HEK293T (cell line): Measurements from ENCODE around the gene EML6.
"Not testable (repeated sequence)": the region's sequence is repeated elsewhere in the genome, so short reads cannot be mapped to it uniquely, and the experiment has no call there.

Experiments used
- CTCF ChIA-PET: fragments of 350-600 bp; formaldehyde crosslinking; extraction: SDS; loops from one replicate; lab custom pipeline; 2021; ENCODE audit warnings: antibody characterized with exemption, inconsistent platforms; lab: Yijun Ruan, JAX
- POLR2A ChIA-PET: fragments of 350-600 bp; formaldehyde crosslinking; extraction: SDS; loops from one replicate; lab custom pipeline; 2020; ENCODE audit warnings: antibody characterized with exemption, inconsistent platforms; lab: Yijun Ruan, JAX
- DNase-seq: peaks from one replicate; pipeline ENCODE4 v3.0.0; 2012; ENCODE audit warnings: mixed read lengths; ENCODE audit errors: extremely low spot score
- ARNT ChIP-seq: fragments of 450-650 bp; IDR thresholded peaks from 2 replicates; pipeline ENCODE4 v1.6.1; 2017; ENCODE audit warnings: mild to moderate bottlenecking
- BHLHE40 ChIP-seq: fragments of 450-650 bp; IDR thresholded peaks from 2 replicates; pipeline ENCODE4 v1.6.1; 2016; ENCODE audit warnings: mild to moderate bottlenecking, moderate library complexity, borderline replicate concordance
- CTBP1 ChIP-seq: fragments of 450-650 bp; IDR thresholded peaks from 2 replicates; pipeline ENCODE4 v1.6.1; 2016; ENCODE audit warnings: borderline replicate concordance
- ELF4 ChIP-seq: fragments of 450-650 bp; IDR thresholded peaks from 2 replicates; pipeline ENCODE4 v1.6.1; 2017; ENCODE audit warnings: antibody characterized with exemption
- FOXA1 ChIP-seq: fragments of 450-650 bp; IDR thresholded peaks from 2 replicates; pipeline ENCODE4 v1.6.1; 2016; ENCODE audit warnings: mild to moderate bottlenecking
- FOXK2 ChIP-seq: fragments of 450-650 bp; IDR thresholded peaks from 2 replicates; pipeline ENCODE4 v1.6.1; 2016; ENCODE audit warnings: mild to moderate bottlenecking
- FOXM1 ChIP-seq: fragments of 450-650 bp; IDR thresholded peaks from 2 replicates; pipeline ENCODE4 v1.6.1; 2017; ENCODE audit warnings: mild to moderate bottlenecking, borderline replicate concordance
- HDGF ChIP-seq: fragments of 450-650 bp; IDR thresholded peaks from 2 replicates; pipeline ENCODE4 v1.6.1; 2017; ENCODE audit warnings: antibody characterized with exemption, borderline replicate concordance
- L3MBTL2 ChIP-seq: fragments of 450-650 bp; conservative IDR thresholded peaks from 2 replicates; pipeline ENCODE4 v1.6.1; 2016; ENCODE audit warnings: mild to moderate bottlenecking
- LEF1 ChIP-seq: fragments of 450-650 bp; IDR thresholded peaks from 2 replicates; pipeline ENCODE4 v1.6.1; 2017; ENCODE audit warnings: mild to moderate bottlenecking, borderline replicate concordance
- NFRKB ChIP-seq: fragments of 450-650 bp; IDR thresholded peaks from 2 replicates; pipeline ENCODE4 v1.6.1; 2016; ENCODE audit warnings: mild to moderate bottlenecking, moderate library complexity
- SP1 ChIP-seq: fragments of 450-650 bp; IDR thresholded peaks from 2 replicates; pipeline ENCODE4 v1.6.1; 2017
- SUZ12 ChIP-seq: fragments of 450-650 bp; IDR thresholded peaks from 2 replicates; pipeline ENCODE4 v1.6.1; 2016; ENCODE audit warnings: mild to moderate bottlenecking
- TARDBP ChIP-seq: fragments of 450-650 bp; IDR thresholded peaks from 2 replicates; pipeline ENCODE4 v1.6.1; 2016
- ZNF384 ChIP-seq: fragments of 450-650 bp; IDR thresholded peaks from 2 replicates; pipeline ENCODE4 v1.6.1; 2016
- TF ChIP-seq, protein P1 (sequence below): fragments of 450-650 bp; IDR thresholded peaks from 2 replicates; pipeline ENCODE4 v1.6.1; 2016

Gene EML6

DNA sequence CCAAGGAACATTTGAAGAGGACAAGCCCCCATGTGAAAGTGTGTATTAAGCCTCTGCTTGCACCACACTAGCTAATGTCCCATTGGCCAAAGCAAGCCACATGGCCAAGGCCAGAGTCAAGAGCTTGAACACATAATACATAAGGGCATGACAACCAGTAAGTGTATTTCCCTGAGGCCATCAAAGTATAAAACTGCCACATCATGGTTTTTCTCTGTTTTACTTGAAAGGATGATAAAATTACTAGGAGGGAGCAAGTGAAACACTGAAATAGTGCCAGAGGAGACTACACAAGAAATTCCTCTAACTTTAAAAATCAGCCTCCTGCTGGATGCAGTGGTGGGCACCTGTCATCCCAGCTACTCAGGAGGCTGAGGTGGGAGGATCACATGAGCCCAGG is 30.9 kb upstream of the EML6 start:
- no peak for DNase-seq
- ChIA-PET POLR2A (interaction anchor here (0.5 kb wide), 1 partner anchor 85 kb away, joined by 3 read pairs; no protein-coding TSS in a partner anchor), CTCF (no interaction called here)
- no peak for TF ChIP-seq SUZ12
- TF ChIP-seq, protein P1, sequence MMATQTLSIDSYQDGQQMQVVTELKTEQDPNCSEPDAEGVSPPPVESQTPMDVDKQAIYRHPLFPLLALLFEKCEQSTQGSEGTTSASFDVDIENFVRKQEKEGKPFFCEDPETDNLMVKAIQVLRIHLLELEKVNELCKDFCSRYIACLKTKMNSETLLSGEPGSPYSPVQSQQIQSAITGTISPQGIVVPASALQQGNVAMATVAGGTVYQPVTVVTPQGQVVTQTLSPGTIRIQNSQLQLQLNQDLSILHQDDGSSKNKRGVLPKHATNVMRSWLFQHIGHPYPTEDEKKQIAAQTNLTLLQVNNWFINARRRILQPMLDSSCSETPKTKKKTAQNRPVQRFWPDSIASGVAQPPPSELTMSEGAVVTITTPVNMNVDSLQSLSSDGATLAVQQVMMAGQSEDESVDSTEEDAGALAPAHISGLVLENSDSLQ, result no peak

DNA sequence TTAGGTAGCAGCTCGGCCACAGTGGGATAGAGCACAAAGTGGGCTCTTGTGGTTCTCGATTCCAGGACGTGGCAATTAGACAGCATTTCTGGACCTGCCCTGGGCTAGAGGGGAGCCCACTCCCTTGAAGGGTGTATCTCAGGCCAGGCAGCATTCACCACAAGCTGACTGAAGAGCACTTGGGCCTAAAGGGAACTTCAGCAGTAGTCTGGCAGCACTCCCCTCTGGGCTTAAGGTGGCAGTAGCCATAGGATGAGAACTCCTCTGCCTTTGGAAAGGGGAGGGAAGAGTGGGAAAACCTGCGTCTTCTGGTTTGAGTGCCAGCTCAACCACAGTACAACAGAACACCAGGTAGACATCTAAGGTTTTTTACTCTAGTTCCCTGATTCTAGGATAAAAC is 28.1 kb upstream of the EML6 start:
- ChIA-PET CTCF (interaction anchor here (0.7 kb wide), 1 partner anchor 9 kb away, joined by 4 read pairs; no protein-coding TSS in a partner anchor), POLR2A (no interaction called here)
- TF ChIP-seq SUZ12, result no peak
- no peak for TF ChIP-seq FOXM1
- no peak for TF ChIP-seq SP1
- no peak for TF ChIP-seq NFRKB
- TF ChIP-seq TARDBP, result no peak
- no peak for TF ChIP-seq FOXA1
- TF ChIP-seq LEF1, result no peak
- TF ChIP-seq, protein P1, result no peak
- TF ChIP-seq FOXK2, result no peak
- no peak for TF ChIP-seq HDGF
- no peak for TF ChIP-seq L3MBTL2
- TF ChIP-seq CTBP1, result no peak
- TF ChIP-seq ZNF384, result no peak
- no peak for TF ChIP-seq BHLHE40
- no peak for TF ChIP-seq ELF4
- no peak for DNase-seq

GRCh38 chr2:54697934-54698333 is 25.5 kb upstream of the EML6 start:
- POLR2A ChIA-PET, result no interaction called here
- DNase-seq, result no peak
- no peak for TF ChIP-seq BHLHE40
- no peak for TF ChIP-seq L3MBTL2
- TF ChIP-seq SP1, result no peak
- CTCF ChIA-PET, result interaction anchor here (1.4 kb wide), 1 partner anchor 32 kb away, joined by 4 read pairs; no protein-coding TSS in a partner anchor

- CTCF ChIA-PET, DNase-seq, POLR2A ChIA-PET: not testable (repeated sequence)
Observed at GRCh38 chr2:54698926-54699325, 24.5 kb upstream of the EML6 start.

DNA sequence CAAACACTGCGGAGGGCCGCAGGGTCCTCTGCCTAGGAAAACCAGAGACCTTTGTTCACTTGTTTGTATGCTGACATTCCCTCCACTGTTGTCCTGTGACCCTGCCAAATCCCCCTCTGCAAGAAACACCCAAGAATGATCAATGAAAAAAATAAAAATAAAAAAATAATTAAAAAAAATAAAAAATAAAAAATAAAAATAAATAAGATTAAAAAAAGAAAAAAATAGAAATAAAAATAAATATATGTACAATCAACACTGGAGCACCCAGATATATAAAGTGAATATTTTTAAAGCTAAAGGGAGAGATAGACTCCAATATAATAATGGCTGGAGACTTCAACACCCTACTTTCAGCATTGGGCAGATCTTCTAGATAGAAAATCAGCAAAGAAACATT is 23.8 kb upstream of the EML6 start:
- DNase-seq, result no peak
- ChIA-PET POLR2A (no interaction called here), CTCF (no interaction called here)
- TF ChIP-seq NFRKB (no peak), ELF4 (no peak), BHLHE40 (no peak), HDGF (no peak), TARDBP (no peak), SP1 (no peak), FOXA1 (no peak), FOXK2 (no peak), ARNT (no peak), SUZ12 (no peak), ZNF384 (no peak), CTBP1 (no peak), LEF1 (no peak), FOXM1 (no peak), L3MBTL2 (no peak)
- TF ChIP-seq, protein P1, result no peak

DNA sequence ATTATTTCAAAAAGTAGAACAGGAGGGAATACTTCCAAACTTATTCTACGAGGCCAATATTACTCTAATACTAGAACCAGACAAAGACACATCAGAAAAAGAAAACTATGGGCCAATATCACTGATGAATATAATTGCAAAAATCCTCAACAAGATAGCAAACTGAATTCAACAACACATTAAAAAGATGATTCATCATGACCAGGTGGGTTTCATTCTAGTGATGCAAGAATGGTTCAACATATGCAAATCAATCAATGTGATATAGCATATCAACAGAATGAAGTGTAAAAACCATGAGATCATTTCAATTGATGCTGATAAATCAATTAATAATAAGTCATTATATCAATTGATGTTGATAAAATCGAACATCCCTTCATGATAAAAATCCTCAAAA is 22.4 kb upstream of the EML6 start:
- DNase-seq, result no peak
- TF ChIP-seq HDGF (no peak), SP1 (no peak), NFRKB (no peak), ELF4 (no peak), TARDBP (no peak), ZNF384 (no peak), L3MBTL2 (no peak), FOXA1 (no peak), BHLHE40 (no peak), SUZ12 (no peak), ARNT (no peak), FOXK2 (no peak), CTBP1 (no peak), FOXM1 (no peak), LEF1 (no peak)
- TF ChIP-seq, protein P1, result no peak
- CTCF ChIA-PET, result no interaction called here
- POLR2A ChIA-PET, result no interaction called here
